ENCODE results near the gene PNPT1. TPM values are rescaled to one million over a fixed set of nuclear protein-coding genes. Genes with fewer than 3 reads are reported as not detected.

The PNPT1 gene
- polyA plus RNA-seq, 1 donor from 2014 or later: 23.4 TPM

- TF ChIP-seq TAF1 (IDR thresholded peaks at IDR 0.05; ENCODE audit: low read depth): no peak
- TF ChIP-seq REST (IDR thresholded peaks at IDR 0.05; ENCODE audit: borderline replicate concordance): no peak
- no peak for TF ChIP-seq MXI1 (conservative IDR thresholded peaks at IDR 0.05; ENCODE audit: poor library complexity, severe bottlenecking)
- TF ChIP-seq, protein P1, sequence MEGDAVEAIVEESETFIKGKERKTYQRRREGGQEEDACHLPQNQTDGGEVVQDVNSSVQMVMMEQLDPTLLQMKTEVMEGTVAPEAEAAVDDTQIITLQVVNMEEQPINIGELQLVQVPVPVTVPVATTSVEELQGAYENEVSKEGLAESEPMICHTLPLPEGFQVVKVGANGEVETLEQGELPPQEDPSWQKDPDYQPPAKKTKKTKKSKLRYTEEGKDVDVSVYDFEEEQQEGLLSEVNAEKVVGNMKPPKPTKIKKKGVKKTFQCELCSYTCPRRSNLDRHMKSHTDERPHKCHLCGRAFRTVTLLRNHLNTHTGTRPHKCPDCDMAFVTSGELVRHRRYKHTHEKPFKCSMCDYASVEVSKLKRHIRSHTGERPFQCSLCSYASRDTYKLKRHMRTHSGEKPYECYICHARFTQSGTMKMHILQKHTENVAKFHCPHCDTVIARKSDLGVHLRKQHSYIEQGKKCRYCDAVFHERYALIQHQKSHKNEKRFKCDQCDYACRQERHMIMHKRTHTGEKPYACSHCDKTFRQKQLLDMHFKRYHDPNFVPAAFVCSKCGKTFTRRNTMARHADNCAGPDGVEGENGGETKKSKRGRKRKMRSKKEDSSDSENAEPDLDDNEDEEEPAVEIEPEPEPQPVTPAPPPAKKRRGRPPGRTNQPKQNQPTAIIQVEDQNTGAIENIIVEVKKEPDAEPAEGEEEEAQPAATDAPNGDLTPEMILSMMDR (IDR thresholded peaks at IDR 0.05; ENCODE audit: poor library complexity, severe bottlenecking): no peak
- TF ChIP-seq RAD21 (conservative IDR thresholded peaks at IDR 0.05): no peak
- no peak for TF ChIP-seq SMC3 (conservative IDR thresholded peaks at IDR 0.05; ENCODE audit: poor library complexity)
- no peak for TF ChIP-seq EZH2 (IDR thresholded peaks at IDR 0.05; ENCODE audit: borderline replicate concordance, insufficient read depth, low read length, poor library complexity, severe bottlenecking)
- TF ChIP-seq EP300 (conservative IDR thresholded peaks at IDR 0.05; ENCODE audit: poor library complexity, severe bottlenecking): no peak
- TF ChIP-seq POLR2AphosphoS5 (IDR thresholded peaks at IDR 0.05): no peak
- H3K9me2 ChIP-seq (ENCODE audit: insufficient read depth, low read length): no peaks in the 10 kb centered on the region
- no peaks in the 10 kb centered on the region for H3K36me3 ChIP-seq (ENCODE audit: insufficient read depth, low read length)
- no peak overlapping the region for H2AFZ ChIP-seq (ENCODE audit: low read depth, low read length)
- no peak overlapping the region for H3K27ac ChIP-seq (ENCODE audit: low read length)
- no peaks in the 10 kb centered on the region for H3K27me3 ChIP-seq (ENCODE audit: insufficient read depth, low read depth, low read length)
- H3K79me2 ChIP-seq (replicated peaks; ENCODE audit: insufficient read depth, low read length): no peaks in the 10 kb centered on the region
- H3K4me3 ChIP-seq (ENCODE audit: low read length): no peak overlapping the region
- no peaks in the 10 kb centered on the region for H4K20me1 ChIP-seq (ENCODE audit: insufficient read depth)
- H3K4me2 ChIP-seq (ENCODE audit: low read length): no peak overlapping the region
- H3F3A ChIP-seq (ENCODE audit: insufficient read depth, low read length, poor library complexity, severe bottlenecking): no peaks in the 10 kb centered on the region
- no peak overlapping the region for H3K9ac ChIP-seq (ENCODE audit: low read length)
- H3K9me3 ChIP-seq (ENCODE audit: low read length): no peaks in the 10 kb centered on the region
These were observed 65.7 kb downstream of the PNPT1 start for GRCh38 chr2:55627915-55628314.

DNA sequence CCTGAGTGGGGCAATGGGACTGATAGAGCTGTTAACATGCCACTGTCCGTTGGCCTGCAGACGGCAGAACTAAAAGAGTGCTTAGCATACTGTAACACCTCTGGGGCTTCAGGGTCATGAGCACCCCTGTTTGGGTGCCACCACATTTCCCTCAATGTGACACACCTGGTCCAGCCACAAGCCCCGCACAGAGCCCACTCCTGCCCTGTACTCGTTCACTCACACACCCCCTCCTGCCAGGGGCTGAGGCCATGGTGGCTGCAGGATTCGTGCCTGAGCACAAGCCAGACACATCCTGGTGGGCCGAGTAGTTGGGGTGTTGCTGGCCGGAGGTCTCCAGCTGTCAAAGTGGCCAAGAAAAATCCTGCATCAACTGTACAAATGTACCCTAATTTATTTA is 71.8 kb downstream of the PNPT1 start:
- H3K9me3 ChIP-seq (ENCODE audit: low read length): no peaks in the 10 kb centered on the region
- no peak overlapping the region for H3K4me3 ChIP-seq (ENCODE audit: low read length)
- H3K79me2 ChIP-seq (replicated peaks; ENCODE audit: insufficient read depth, low read length): peaks cover 22% of the 10 kb centered on the region
- H3K27ac ChIP-seq (ENCODE audit: low read length): no peak overlapping the region
- no peaks in the 10 kb centered on the region for H3K36me3 ChIP-seq (ENCODE audit: insufficient read depth, low read length)
- H2AFZ ChIP-seq (ENCODE audit: low read depth, low read length): no peak overlapping the region
- TF ChIP-seq TAF1 (IDR thresholded peaks at IDR 0.05; ENCODE audit: low read depth) (no peak), RAD21 (conservative IDR thresholded peaks at IDR 0.05) (no peak), POLR2AphosphoS5 (IDR thresholded peaks at IDR 0.05) (no peak), EZH2 (IDR thresholded peaks at IDR 0.05; ENCODE audit: borderline replicate concordance, insufficient read depth, low read length, poor library complexity, severe bottlenecking) (no peak)
- H3K27me3 ChIP-seq (ENCODE audit: insufficient read depth, low read depth, low read length): no peaks in the 10 kb centered on the region
- H3F3A ChIP-seq (ENCODE audit: insufficient read depth, low read length, poor library complexity, severe bottlenecking): no peaks in the 10 kb centered on the region
- no peaks in the 10 kb centered on the region for H3K9me2 ChIP-seq (ENCODE audit: insufficient read depth, low read length)
- H3K4me2 ChIP-seq (ENCODE audit: low read length): no peak overlapping the region
- no peaks in the 10 kb centered on the region for H4K20me1 ChIP-seq (ENCODE audit: insufficient read depth)
- H3K9ac ChIP-seq (ENCODE audit: low read length): no peak overlapping the region
